HT1080 (cell line): Measurements from ENCODE around the gene SETD5. TPM values are rescaled to one million over a fixed set of nuclear protein-coding genes. Genes with fewer than 3 reads are reported as not detected.
A peak's percentile ranks its signal among the peaks of the same experiment; 100 is the strongest.

ENCODE experiments used
- DNase-seq: peaks from one replicate; pipeline ENCODE4 v3.0.0-alpha.2; 2015; ENCODE audit warnings: low read depth
- polyA plus RNA-seq, 2 experiments: library from polyadenylated mRNA; depleted of rRNA; stranded (reverse); fragments of >200 nt; gene quantifications; 2 replicates each; pipeline ENCODE4 v1.2.3, GENCODE V29; 2015
- total RNA-seq: library from RNA; depleted of rRNA; stranded (reverse); fragments of >200 nt; shearing (Covaris generic); gene quantifications from 2 replicates; pipeline ENCODE4 v1.2.3, GENCODE V29; 2014; rRNA removed

SETD5 gene
- total RNA-seq = 43.9 and 65.2 TPM in 2 replicates
- 34.5 and 44.0 TPM in 2 replicates for polyA plus RNA-seq (2015; cell fraction: cytosol; rRNA removed)
- 128 and 158 TPM in 2 replicates for polyA plus RNA-seq (2015; cell fraction: nucleus; rRNA removed)

GRCh38 chr3:9397332-9397905 is at the start of gene SETD5:
Gene SETD5 (plus strand): TSS chr3:9397615. CDS start chr3:9428939, 31,324 bp downstream.
- DNase-seq = peak; percentile 89

- no peak for DNase-seq
Observed at GRCh38 chr3:9347887-9348286, 49.5 kb upstream of the SETD5 start.

GRCh38 chr3:9349321-9350117 is 47.9 kb upstream of the SETD5 start:
- DNase-seq = peak; percentile 79

- DNase-seq = no peak
Observed at GRCh38 chr3:9351709-9352126, 45.7 kb upstream of the SETD5 start.

GRCh38 chr3:9352917-9353752 is 44.3 kb upstream of the SETD5 start:
- DNase-seq = peak; percentile 54

- DNase-seq = no peak
Observed at GRCh38 chr3:9361691-9362388, 35.6 kb upstream of the SETD5 start.

GRCh38 chr3:9362731-9363530 is 34.5 kb upstream of the SETD5 start, which contains the start of gene THUMPD3:
Gene THUMPD3 (plus strand): TSS chr3:9363054. CDS start chr3:9365069, 2,015 bp downstream.
- peak; percentile 92 for DNase-seq

GRCh38 chr3:9369508-9369907 is 27.9 kb upstream of the SETD5 start:
- DNase-seq = no peak

- DNase-seq = no peak
Observed at GRCh38 chr3:9373465-9373864, 23.9 kb upstream of the SETD5 start.

- no peak for DNase-seq
Observed at GRCh38 chr3:9377981-9378380, 19.4 kb upstream of the SETD5 start.

GRCh38 chr3:9379327-9379726 is 18.1 kb upstream of the SETD5 start:
- no peak for DNase-seq

- DNase-seq = no peak
Observed at GRCh38 chr3:9380014-9380413, 17.4 kb upstream of the SETD5 start.

- DNase-seq = no peak
Observed at GRCh38 chr3:9384141-9384828, 13.1 kb upstream of the SETD5 start.

GRCh38 chr3:9385187-9386077 is 12.0 kb upstream of the SETD5 start:
- no peak for DNase-seq

- DNase-seq = no peak
Observed at GRCh38 chr3:9386078-9386459, 11.3 kb upstream of the SETD5 start.

- DNase-seq = no peak
Observed at GRCh38 chr3:9386501-9387321, 10.7 kb upstream of the SETD5 start.

- DNase-seq = no peak
Observed at GRCh38 chr3:9387322-9387655, 10.1 kb upstream of the SETD5 start.

- no peak for DNase-seq
Observed at GRCh38 chr3:9388142-9388541, 9.3 kb upstream of the SETD5 start.
